Measurements from ENCODE around the gene SLC30A10.

DNA sequence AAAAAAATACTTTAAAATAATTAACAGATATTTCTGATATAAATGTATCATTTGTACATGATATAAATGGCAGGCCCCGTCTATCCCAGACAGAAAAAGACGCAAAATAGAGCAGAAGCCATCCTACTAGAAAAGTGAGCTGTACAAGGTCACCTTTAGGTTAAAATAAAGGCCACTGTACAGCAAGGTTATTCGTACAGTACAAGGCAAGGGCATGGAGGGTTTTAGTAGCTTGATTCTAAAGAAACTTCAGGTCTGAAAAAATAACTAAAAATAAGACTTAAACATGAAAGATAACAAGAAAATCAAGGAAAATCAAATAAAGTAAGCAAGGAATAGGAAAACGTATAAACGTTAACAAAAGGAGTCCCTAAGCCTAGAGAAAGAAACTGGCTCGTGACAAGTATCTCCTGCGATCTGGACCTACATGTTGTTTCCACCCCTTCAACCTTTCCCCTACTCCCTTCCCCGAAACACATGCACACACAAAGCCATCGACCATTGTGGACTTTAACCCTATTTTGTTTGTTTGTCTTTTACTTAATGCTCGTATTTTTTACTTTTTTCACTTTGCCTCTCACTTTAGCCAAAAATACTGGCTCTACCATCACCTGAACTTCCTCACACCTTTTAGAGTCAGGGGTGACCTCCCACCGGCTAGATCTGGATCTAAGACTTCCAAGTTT is 26.5 kb upstream of the SLC30A10 start:
- TF ChIP-seq, protein P1, sequence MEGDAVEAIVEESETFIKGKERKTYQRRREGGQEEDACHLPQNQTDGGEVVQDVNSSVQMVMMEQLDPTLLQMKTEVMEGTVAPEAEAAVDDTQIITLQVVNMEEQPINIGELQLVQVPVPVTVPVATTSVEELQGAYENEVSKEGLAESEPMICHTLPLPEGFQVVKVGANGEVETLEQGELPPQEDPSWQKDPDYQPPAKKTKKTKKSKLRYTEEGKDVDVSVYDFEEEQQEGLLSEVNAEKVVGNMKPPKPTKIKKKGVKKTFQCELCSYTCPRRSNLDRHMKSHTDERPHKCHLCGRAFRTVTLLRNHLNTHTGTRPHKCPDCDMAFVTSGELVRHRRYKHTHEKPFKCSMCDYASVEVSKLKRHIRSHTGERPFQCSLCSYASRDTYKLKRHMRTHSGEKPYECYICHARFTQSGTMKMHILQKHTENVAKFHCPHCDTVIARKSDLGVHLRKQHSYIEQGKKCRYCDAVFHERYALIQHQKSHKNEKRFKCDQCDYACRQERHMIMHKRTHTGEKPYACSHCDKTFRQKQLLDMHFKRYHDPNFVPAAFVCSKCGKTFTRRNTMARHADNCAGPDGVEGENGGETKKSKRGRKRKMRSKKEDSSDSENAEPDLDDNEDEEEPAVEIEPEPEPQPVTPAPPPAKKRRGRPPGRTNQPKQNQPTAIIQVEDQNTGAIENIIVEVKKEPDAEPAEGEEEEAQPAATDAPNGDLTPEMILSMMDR (IDR thresholded peaks at IDR 0.05; ENCODE audit: poor library complexity, severe bottlenecking), result no peak
- no peak for TF ChIP-seq EP300 (conservative IDR thresholded peaks at IDR 0.05; ENCODE audit: poor library complexity, severe bottlenecking)
- no peak for TF ChIP-seq TAF1 (IDR thresholded peaks at IDR 0.05; ENCODE audit: low read depth)
- TF ChIP-seq EZH2 (IDR thresholded peaks at IDR 0.05; ENCODE audit: borderline replicate concordance, insufficient read depth, low read length, poor library complexity, severe bottlenecking), result no peak
- TF ChIP-seq, protein P2, sequence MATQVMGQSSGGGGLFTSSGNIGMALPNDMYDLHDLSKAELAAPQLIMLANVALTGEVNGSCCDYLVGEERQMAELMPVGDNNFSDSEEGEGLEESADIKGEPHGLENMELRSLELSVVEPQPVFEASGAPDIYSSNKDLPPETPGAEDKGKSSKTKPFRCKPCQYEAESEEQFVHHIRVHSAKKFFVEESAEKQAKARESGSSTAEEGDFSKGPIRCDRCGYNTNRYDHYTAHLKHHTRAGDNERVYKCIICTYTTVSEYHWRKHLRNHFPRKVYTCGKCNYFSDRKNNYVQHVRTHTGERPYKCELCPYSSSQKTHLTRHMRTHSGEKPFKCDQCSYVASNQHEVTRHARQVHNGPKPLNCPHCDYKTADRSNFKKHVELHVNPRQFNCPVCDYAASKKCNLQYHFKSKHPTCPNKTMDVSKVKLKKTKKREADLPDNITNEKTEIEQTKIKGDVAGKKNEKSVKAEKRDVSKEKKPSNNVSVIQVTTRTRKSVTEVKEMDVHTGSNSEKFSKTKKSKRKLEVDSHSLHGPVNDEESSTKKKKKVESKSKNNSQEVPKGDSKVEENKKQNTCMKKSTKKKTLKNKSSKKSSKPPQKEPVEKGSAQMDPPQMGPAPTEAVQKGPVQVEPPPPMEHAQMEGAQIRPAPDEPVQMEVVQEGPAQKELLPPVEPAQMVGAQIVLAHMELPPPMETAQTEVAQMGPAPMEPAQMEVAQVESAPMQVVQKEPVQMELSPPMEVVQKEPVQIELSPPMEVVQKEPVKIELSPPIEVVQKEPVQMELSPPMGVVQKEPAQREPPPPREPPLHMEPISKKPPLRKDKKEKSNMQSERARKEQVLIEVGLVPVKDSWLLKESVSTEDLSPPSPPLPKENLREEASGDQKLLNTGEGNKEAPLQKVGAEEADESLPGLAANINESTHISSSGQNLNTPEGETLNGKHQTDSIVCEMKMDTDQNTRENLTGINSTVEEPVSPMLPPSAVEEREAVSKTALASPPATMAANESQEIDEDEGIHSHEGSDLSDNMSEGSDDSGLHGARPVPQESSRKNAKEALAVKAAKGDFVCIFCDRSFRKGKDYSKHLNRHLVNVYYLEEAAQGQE (IDR thresholded peaks at IDR 0.05; ENCODE audit: borderline replicate concordance), result no peak
- TF ChIP-seq POLR2AphosphoS5 (IDR thresholded peaks at IDR 0.05), result no peak

Data from neural cell (in vitro differentiated cells).